ENCODE results near the gene CDC42BPB.

Gene CDC42BPB

DNA sequence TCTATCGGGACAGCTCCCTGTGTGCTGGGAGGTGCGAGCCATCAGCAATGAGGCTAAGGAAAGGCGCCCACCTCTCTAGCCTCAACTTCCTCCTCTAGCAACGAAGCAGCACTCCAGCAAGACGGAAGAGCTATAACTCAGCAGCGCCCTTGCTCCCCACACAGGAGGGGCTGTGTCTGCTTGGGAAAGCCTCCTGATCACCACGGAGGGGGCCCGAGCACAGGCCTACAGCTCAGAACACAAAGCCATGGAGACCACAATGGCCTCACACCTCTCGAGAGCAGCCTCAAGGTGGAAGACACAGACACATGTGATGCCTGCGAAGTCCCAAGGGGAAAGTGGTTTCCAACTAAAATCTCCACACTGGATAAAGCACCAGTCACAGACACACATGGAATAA is 60.4 kb downstream of the CDC42BPB start:
- no peak for DNase-seq (ENCODE audit: low read depth in 2 of 2)

DNA sequence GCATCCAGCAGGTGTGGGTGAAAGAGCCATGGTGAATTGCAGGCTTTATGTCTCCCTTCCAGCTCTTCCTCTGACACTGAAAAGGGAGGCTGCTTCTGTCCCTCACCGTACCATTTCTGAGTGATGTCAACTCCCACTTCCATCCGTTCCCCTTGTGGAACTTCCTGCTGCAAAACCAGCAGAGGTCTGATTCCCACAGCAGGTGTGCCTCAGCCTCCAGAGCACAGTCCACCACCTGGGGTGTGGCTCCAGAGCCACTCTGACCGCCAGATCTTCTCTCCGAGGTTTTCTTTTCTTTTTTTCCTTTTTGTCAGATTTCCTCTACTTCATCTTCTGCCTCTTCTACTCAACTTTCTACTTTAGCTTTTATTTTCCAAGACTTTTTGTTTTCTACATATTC is 62.7 kb downstream of the CDC42BPB start:
- DNase-seq (ENCODE audit: low read depth in 2 of 2): no peak

DNA sequence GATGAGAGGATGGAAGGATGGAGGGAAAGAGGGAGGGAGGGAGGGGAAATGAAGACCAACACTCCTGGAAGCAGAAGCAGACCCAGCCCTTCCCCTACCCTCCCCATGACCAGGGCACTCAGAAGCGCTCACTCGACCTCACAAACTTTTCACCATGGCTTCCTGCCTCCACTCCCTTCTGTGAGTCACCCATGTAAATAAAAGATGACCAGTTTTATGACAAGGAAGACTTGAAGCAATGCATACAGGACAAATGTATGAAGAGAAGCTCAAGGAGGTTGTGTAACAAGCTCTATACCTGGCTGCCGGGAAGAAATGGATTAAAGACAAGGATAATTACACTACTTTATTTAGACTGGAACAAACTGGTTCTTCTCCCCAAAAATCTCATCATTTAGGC is 63.8 kb downstream of the CDC42BPB start:
- DNase-seq (ENCODE audit: low read depth in 2 of 2): no peak

DNA sequence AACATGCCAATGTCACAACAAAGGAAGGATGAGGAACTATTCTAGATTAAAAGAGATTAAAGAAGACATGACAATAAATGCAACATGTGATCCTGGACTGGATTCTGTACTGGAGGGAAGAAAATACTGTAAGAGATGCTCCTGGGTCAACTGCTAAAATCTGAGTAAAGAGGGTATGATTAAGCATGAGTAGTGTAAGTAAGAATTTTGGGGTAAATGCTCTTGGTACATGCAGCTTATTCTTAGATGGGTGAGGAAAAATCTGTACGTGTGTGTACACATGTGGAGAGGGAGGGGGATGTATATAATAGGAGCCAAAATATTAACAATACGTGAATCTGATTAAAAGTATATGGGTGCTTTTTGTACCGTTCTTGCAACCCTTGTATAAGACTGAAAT is 66.0 kb downstream of the CDC42BPB start:
- DNase-seq (ENCODE audit: low read depth in 2 of 2): no peak

DNA sequence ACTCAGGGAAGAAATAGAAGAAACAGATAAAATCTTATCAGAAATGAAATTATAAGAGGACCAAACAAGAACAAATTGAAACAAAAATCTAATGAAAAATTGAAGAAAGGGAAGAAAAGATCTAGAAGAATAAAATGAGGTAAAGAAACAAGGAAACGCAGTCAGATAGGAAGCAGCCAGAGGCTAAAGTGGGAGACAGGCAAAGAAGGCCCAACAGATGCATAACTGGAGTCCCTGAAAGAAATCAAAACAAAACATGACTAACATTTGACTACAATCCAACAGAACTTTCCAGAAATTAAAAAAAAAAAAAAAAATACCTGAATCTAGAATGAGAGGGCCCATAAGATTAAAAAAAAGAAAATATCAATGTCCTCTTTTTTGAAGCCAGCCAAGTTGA is 69.3 kb downstream of the CDC42BPB start:
- DNase-seq (ENCODE audit: low read depth in 2 of 2): no peak

DNA sequence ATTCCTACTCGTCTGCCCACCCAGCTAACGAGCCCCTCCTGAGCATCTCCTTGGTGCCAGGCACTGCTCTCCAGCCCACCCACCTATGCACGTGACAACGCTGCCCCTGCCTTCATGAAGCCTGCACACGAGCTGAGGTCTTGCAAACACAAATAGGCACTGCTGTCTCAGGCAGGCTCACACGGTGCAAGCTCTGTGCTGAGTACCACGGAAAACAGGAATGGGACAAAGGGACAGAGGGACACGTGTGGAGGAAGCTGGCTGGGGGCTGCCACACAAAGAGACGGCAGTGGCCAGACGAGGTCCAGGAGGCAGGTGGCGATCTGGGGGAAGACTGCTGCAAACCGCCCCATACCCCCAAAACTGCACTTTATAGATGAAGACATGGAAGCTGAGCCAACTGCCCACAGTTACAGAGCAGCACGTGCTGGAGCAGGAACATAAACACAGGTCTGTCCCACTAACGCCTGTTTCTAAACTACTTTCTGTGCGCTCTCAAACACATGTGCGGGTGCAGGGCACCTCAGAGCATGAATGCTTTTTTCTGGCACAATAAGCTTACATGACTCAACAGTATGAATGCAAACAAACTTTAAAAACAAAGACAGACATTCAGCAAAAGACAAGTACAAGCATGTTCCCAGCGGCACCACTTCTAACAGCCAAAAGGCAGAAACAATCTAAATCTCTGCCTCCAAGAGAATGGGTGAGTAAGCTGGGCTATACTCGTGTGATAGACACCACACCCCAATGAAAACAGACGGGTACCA is 70.4 kb downstream of the CDC42BPB start:
- DNase-seq (ENCODE audit: low read depth in 2 of 2): no peak

DNA sequence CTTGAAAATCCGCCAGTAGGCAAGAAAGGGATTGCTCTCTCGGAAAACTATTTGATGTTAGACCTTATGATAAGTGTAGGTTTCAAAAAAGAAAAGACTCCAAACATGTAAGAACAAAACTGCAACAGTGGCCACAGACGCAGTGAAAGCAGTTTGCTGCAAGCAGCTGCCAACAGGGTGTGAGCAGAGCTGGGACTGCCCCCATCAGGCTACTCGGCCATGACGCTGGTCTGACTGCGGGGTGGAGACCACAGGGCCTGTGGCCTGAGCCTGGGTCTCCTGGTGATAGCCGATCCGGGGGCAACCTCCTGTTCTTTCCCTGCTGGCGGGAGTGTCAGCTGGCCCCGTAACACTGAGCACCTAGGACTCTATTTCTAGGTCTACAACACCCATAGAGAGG is 71.7 kb downstream of the CDC42BPB start:
- DNase-seq (ENCODE audit: low read depth in 2 of 2): no peak

DNA sequence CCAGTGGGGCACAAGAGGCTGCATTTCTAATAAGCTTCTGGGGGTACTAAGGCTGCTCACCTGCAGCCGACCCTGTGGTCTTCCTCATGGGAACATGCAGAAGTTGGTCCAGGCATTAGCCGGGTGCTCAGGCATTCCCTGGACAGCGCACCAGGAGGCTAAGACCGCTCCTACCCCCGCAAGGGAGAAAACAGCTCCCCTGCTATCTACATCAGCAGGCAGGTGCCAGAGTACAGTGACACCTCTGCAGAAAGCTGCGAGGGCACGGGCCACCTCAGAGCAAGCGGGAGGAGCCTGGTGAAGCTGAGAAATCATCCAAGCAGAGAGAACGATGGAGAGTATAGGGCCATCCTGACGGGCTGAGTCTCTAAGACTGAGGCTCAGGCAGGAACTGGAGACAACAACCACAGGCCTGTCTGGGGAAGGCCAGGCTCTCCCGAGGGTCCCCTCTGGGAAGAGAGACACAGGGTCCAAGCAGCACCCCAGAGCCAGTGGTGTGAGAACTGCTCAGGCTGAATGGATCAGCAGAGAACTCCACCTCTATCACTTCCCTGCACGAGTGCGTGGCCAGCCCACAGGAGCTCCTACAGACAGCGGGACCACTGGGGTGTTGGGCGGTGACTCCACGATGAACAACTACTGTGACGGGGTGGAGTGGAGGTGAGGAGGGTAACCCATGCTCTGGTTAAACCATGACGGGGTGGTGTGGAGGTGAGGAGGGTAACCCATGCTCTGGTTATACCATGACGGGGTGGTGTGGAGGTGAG is 72.8 kb downstream of the CDC42BPB start:
- DNase-seq (ENCODE audit: low read depth in 2 of 2): no peak

DNA sequence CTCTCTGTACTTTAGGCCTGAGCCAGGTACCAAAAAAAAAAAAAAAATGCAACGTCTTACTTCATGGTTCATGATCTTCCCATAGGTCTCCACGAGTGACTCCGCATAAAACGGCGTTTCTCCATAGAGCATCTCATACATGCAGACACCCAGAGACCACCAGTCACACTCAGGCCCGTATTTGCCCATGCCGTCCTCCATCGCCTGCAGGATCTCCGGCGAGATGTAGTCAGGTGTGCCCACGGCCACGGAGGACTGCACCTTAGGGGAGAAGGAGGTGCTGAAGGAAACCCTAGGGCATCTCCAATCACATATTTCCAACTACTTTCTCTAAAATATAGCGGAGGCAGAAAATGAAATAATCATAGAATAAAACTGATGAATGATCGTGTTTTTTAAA is 73.9 kb downstream of the CDC42BPB start:
- DNase-seq (ENCODE audit: low read depth in 2 of 2): no peak

DNA sequence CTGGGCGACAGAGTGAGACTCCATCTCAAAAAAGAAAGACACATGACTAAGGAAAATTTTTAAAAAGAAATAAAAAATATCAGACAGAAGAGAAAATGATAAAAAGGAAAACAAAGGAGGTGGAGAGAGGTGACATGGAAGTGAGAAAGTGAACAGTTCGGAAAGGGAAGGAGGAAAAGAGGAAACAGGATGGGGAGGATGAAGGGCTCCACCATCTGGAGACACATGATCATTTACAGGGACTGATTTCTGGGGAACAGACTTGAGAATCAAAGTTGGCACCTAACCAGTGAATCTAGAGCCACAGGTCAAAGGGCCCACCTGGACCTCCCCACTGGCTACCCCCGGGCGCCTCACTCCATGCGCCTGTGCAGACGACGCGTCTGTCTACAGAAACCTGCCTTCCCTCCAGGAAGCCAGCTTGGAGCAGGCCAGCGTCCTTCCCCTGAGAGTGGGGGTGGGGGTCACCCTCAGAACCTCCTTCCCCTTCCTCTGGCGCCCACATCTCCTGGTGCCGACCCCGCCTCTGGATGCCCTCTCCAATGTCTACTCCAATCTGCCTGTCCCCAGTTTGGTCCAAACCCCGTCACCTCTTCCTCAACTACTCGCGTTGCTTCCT is 74.4 kb downstream of the CDC42BPB start:
- no peak for DNase-seq (ENCODE audit: low read depth in 2 of 2)

DNA sequence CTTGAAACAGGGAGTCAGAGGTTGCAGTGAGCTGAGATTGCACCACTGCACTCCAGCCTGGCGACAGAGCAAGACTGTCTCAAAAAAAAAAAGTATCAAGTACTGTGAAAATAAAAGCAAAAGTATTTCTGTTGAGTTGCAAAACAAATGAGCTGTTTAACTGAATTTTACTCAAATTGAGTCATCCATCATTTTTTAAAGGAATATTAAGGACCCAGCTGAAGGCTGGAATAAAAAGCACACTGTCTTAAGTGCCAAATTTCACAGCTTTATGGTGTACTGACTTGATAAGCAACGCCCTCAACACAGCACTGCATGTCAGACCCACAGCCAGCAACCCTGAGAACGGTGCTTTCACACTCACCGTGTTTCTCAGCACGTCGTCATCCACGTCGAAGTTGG is 76.9 kb downstream of the CDC42BPB start:
- DNase-seq (ENCODE audit: low read depth in 2 of 2): no peak

DNA sequence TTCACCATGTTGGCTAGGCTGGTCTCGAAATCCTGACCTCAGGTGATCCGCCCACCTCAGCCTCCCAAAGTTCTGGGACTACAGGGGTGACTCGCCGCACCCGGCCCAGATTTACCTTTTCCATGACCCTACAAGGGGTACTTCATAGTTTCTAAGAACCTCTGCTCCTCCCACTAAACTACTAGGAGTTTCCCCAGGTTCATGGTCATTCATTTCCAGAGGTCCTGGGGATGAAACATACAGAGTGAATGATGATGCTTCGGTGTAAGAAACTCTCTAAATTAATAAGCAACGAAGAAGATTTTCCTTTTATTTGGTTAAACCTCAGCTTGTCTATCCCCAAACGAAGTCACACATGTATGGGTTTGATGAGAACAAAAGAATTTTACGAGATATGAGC is 77.9 kb downstream of the CDC42BPB start:
- DNase-seq (ENCODE audit: low read depth in 2 of 2): peak in 1 of 2 donors; percentile 22

DNA sequence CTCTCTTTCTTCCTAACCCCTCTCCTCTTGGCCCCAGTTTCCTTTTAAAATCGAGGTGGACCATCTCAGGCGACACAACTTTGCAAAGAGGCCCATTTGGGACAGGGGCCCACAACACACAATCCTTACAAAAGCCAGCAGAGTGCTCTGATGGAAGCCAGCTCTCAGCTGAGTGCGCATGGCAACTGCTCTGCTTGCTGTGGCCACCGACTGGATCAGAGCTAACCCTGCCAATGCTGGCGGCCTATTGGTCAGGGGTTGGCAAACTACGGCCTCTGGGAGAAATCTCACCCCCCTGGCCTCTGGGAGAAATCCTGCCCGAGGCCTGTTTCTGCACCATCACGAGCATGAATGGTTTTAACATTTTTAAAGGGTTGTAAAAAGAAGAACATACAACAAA is 79.9 kb downstream of the CDC42BPB start:
- no peak for DNase-seq (ENCODE audit: low read depth in 2 of 2)

DNA sequence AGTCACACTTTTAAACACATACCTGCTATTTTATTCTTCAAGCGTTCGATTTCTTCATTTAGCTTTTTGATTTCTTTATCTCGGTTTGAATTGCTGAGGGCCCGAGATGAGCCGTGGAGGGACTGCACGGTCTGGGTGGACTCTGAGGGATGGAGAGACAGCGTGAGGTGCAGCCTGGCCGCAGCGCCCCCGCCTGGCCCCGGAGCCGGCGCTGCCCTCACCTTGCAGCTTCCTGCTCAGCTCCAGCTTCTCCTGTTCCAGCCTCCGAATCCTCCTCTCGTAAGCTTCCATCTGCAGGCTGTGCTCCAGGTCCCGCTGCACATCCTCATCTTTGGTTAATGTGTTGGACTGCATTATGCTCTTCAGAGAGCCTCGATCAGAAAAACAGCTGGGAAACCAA is 81.7 kb downstream of the CDC42BPB start:
- DNase-seq (ENCODE audit: low read depth in 2 of 2): no peak

DNA sequence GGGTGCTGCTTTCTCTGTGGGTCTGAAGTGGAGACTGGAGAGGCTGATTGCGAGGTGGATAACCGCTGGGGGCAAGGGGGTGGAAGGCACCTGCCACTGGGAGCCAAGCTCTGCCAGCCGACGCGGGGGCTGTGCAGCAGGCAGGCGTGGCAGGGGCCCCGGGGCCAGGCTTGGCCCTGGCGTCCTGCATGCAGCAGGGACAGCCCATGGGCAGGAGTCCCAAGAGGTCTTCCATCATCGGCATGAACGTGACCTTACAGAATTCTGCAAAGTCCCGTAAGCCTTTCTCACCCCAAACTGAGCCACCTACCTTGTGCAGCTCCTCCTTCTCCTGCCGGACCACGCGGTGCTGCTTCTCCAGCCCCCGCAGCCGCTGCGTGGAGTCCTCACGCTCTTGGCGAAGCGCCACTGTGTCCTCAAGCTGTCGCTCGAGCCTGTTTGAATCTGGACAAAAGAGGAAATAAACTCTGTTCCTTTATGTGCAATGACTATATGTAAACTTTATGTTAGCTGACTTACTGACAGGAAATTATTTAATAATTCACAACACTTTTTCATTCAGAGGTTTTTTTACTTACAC is 83.6 kb downstream of the CDC42BPB start:
- no peak for DNase-seq (ENCODE audit: low read depth in 2 of 2)

DNA sequence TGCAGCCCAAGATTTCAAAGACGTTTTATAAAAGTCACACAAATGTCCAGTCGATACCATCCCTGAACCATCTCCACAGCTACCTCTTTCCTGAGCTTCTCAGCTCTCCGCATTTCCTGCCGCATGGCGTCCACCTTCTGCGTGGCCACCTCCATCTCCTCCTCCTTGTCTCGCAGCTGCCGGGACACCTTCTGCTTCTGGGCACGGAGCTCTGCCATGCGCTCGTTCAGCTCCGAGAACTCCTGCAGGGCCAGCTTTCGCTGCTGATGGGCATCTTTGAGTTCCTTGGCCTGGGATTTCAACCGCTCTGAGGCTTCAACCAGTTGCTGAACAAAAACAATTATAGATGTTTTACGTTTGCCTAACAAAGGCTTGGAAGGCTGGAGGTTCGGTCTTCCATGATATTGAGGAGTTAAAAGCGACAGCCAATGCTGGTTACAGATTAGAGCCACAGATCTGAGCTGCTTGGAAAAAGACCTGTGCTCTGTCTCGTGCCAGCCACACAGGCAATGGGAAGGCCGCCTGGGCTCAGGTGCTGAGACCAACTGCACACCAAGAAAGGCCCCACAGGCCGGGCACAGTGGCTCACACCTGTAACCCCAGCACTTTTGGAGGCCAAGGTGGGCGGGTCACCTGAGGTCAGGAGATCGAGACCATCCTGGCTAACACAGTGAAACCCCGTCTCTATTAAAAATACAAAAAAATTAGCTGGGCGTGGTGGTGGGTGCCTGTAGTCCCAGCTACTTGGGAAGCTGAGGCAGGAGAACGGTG is 85.3 kb downstream of the CDC42BPB start:
- no peak for DNase-seq (ENCODE audit: low read depth in 2 of 2)

DNA sequence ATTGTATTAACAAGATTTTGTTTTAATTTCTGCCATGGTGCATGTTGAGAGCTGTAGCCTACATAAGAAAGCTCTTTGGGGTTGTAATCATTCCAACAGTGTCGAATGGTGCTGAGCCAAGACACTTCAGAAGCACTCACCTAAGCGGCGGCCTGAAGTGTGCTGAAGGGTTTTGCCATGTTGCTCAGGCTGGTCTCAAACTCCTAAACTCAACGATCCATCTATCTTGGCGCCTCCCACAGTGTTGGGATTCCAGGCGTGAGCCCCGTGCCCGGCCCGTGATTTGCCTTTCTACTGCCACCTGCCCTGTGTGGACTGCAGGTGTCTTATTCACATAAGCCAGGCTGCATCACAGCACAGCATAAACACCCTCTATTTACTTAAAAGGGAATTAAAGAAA is 86.0 kb downstream of the CDC42BPB start:
- DNase-seq (ENCODE audit: low read depth in 2 of 2): no peak

DNA sequence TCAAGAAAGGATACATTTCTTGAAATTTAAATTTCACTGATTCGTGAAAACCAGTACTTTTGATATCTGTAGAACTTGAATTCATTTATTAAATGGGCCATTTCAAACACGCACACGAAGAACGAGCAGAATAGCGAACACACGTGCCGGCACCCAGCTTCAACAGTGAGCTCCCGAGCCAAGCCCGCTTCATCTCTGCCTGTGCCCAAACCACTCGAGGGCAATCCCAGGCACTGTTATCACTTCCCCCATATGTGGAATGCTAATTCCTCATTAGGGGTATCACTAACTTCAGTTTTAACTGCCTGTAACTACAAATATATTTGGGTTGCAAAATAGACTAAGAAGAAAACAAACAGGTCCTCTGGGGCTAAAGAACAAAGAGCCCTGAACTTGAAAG is 86.9 kb downstream of the CDC42BPB start:
- no peak for DNase-seq (ENCODE audit: low read depth in 2 of 2)

DNA sequence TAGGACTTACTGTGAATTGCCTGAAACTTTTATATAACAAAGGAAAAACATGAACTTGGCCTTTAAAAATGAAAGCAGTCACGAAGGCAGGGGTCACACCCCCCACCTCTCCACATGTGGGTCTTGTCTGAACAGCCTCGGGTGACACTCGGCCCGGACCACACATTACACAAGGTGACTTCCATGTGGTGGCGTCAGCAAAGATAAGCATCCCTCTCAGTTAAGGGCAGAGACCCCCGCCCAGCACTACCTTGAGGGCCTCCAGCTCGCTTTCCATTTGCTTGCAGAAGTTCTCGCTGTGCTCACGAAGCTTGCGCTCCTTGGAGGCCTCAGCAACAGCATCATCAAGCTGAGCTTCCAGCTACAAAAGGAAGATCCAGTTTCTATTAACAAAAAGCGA is 87.4 kb downstream of the CDC42BPB start:
- DNase-seq (ENCODE audit: low read depth in 2 of 2): no peak

DNA sequence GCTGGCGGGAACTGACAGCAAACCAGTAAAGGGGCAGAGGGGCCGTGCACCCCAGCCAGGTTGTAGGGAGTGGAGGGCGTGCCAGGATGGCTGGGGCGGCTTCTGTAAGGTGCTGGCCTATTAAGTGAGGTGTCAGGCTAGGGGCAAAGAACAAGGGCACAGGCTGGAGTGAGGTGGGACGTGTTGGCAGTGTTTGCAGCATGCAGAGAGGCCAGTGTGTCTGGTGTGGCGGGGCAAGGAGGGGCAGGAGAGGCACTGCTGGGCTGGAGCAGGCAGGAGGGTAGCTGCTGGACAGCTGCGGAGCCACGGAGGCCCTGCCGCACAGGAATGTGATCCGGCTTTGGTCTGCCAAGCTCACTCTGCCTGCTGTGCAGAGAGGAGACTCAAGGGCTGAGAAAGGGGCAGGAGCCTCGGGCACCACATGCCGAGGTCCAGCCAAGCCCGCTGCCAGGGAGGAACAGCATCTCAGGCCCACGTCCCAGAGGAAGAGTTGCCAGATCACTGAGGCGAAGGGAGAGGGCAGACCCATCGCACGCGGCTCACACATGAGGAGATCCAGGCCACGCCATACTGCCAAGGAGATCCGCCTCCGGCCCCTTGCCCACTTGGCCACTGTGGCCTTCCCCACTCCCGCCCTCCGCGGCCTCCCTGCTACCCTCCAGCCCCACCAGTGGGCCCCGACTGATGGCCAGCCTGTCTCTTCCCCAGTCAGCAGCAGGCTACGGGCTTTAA is 88.1 kb downstream of the CDC42BPB start:
- DNase-seq (ENCODE audit: low read depth in 2 of 2): no peak

DNA sequence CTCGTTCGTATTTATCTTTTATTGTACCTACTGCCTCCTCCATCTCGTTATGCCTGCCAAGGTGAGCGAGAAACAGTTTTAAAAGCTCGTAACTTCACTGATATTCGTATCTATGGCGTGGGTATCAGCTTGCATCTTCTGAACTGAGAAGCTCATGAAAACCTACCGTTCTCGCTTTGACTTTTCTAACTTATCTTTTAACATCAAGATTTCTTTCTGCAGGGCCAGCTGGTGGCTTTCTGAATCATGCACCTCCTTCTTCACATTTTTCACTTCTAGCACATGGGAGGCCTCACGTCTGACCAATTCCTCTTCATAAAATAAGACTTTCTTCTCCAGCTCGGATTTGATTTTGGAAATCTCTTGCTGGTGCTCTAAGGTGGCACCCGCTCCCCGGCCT is 89.0 kb downstream of the CDC42BPB start:
- no peak for DNase-seq (ENCODE audit: low read depth in 2 of 2)

All from stimulated activated CD8-positive, alpha-beta memory T cell treated with anti-CD3 and anti-CD28 coated beads, Interleukin-15, amount 100 ng/mL, for 48 hours (primary cell).